ENCODE results near the gene TNFRSF8.

DNA sequence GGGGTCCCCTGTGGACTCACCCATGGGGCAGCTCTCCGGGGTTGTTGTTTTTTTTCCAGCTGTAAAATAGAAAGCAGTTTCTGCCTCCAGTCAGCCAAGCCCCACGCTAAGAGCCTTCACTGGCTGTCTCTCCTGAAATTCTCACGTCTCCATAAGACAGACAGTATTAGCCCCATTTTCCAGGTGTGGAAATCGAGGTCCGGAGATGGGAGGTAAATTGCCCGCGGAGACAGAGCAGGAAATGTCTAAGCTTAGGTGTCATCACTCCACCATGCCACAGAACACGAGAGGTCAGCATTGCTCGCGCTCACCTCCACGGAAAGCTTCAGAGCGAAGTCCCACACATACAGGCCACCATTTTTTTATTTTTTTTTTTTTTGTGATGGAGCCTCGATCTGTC lies 44.6 kb downstream of the TNFRSF8 start:
- TF ChIP-seq GATA3 (IDR thresholded peaks at IDR 0.05; ENCODE audit: borderline replicate concordance) (no peak), POLR2A (IDR thresholded peaks at IDR 0.05; ENCODE audit: low read length) (no peak), PHF8 (IDR thresholded peaks at IDR 0.05; ENCODE audit: borderline replicate concordance, low read depth) (no peak), CHD2 (IDR thresholded peaks at IDR 0.05; ENCODE audit: low read length, partially characterized antibody) (no peak), SREBF2 (IDR thresholded peaks at IDR 0.05) (no peak), SMC3 (IDR thresholded peaks at IDR 0.05) (no peak), FOXS1 (CRISPR knock-in tag; IDR thresholded peaks at IDR 0.05) (no peak)
- TF ChIP-seq, protein P1, sequence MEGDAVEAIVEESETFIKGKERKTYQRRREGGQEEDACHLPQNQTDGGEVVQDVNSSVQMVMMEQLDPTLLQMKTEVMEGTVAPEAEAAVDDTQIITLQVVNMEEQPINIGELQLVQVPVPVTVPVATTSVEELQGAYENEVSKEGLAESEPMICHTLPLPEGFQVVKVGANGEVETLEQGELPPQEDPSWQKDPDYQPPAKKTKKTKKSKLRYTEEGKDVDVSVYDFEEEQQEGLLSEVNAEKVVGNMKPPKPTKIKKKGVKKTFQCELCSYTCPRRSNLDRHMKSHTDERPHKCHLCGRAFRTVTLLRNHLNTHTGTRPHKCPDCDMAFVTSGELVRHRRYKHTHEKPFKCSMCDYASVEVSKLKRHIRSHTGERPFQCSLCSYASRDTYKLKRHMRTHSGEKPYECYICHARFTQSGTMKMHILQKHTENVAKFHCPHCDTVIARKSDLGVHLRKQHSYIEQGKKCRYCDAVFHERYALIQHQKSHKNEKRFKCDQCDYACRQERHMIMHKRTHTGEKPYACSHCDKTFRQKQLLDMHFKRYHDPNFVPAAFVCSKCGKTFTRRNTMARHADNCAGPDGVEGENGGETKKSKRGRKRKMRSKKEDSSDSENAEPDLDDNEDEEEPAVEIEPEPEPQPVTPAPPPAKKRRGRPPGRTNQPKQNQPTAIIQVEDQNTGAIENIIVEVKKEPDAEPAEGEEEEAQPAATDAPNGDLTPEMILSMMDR (IDR thresholded peaks at IDR 0.05): no peak
- TF ChIP-seq, protein P2, sequence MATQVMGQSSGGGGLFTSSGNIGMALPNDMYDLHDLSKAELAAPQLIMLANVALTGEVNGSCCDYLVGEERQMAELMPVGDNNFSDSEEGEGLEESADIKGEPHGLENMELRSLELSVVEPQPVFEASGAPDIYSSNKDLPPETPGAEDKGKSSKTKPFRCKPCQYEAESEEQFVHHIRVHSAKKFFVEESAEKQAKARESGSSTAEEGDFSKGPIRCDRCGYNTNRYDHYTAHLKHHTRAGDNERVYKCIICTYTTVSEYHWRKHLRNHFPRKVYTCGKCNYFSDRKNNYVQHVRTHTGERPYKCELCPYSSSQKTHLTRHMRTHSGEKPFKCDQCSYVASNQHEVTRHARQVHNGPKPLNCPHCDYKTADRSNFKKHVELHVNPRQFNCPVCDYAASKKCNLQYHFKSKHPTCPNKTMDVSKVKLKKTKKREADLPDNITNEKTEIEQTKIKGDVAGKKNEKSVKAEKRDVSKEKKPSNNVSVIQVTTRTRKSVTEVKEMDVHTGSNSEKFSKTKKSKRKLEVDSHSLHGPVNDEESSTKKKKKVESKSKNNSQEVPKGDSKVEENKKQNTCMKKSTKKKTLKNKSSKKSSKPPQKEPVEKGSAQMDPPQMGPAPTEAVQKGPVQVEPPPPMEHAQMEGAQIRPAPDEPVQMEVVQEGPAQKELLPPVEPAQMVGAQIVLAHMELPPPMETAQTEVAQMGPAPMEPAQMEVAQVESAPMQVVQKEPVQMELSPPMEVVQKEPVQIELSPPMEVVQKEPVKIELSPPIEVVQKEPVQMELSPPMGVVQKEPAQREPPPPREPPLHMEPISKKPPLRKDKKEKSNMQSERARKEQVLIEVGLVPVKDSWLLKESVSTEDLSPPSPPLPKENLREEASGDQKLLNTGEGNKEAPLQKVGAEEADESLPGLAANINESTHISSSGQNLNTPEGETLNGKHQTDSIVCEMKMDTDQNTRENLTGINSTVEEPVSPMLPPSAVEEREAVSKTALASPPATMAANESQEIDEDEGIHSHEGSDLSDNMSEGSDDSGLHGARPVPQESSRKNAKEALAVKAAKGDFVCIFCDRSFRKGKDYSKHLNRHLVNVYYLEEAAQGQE (IDR thresholded peaks at IDR 0.05): no peak

Measured in A549 (cell line).